MG63 (cell line): ENCODE data around the gene PRKN. TPM values are rescaled to one million over a fixed set of nuclear protein-coding genes. Genes with fewer than 3 reads are reported as not detected.
"Not testable (repeated sequence)": the region's sequence is repeated elsewhere in the genome, so short reads cannot be mapped to it uniquely, and the experiment has no call there.

Experiments used
- DNase-seq: peaks from one replicate; pipeline ENCODE4 v3.0.0-alpha.2; 2020
- H3K27me3 ChIP-seq: fragments of 250-450 bp; sonication (Bioruptor Pico); 2 replicates; pipeline ENCODE4 v1.5.1; 2020; ENCODE audit warnings: mild to moderate bottlenecking, moderate library complexity
- H3K36me3 ChIP-seq: fragments of 250-450 bp; sonication (Bioruptor Pico); 2 replicates; pipeline ENCODE4 v1.5.1; 2020; ENCODE audit warnings: mild to moderate bottlenecking, moderate library complexity
- H3K4me3 ChIP-seq: fragments of 250-450 bp; sonication (Bioruptor Pico); 2 replicates; pipeline ENCODE4 v1.5.1; 2020; ENCODE audit warnings: mild to moderate bottlenecking, moderate library complexity
- H3K9me3 ChIP-seq: fragments of 250-450 bp; sonication (Bioruptor Pico); 2 replicates; pipeline ENCODE4 v1.5.1; 2020; ENCODE audit warnings: mild to moderate bottlenecking, moderate library complexity
- total RNA-seq: library from RNA; depleted of rRNA; stranded (reverse); fragments of >200 nt; shearing (Covaris generic); gene quantifications from 2 replicates; pipeline ENCODE4 v1.2.3, GENCODE V29; 2014; ENCODE audit warnings: low replicate concordance

Gene PRKN
- total RNA-seq, 1 experiment from 2014 or later: not detected

DNA sequence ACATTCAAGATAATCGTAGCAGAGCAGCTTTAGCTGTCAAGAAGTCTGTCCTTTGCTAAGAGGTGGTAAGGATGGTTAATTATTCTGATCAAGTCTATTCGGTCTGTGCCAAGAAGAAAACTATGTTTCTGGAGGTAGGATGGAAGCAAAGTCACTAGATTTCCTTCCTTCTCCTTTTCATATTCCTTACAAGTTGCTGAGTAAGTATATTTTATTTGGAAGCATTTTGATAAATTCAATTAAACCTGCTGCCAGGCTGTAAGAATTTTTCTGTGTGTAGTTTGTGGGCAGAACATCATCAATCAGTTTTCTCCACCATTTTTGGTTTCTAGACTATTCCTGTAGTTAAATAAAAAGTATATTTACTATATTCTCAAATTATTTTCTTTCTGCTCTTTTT is 311.3 kb downstream of the PRKN start:
- H3K9me3 ChIP-seq: no peaks in the 10 kb centered on the region
- H3K4me3 ChIP-seq: no peak overlapping the region
- DNase-seq: no peak
- H3K27me3 ChIP-seq: no peaks in the 10 kb centered on the region; the same call in 1 of the 2 replicates
- H3K36me3 ChIP-seq: no peaks in the 10 kb centered on the region

DNA sequence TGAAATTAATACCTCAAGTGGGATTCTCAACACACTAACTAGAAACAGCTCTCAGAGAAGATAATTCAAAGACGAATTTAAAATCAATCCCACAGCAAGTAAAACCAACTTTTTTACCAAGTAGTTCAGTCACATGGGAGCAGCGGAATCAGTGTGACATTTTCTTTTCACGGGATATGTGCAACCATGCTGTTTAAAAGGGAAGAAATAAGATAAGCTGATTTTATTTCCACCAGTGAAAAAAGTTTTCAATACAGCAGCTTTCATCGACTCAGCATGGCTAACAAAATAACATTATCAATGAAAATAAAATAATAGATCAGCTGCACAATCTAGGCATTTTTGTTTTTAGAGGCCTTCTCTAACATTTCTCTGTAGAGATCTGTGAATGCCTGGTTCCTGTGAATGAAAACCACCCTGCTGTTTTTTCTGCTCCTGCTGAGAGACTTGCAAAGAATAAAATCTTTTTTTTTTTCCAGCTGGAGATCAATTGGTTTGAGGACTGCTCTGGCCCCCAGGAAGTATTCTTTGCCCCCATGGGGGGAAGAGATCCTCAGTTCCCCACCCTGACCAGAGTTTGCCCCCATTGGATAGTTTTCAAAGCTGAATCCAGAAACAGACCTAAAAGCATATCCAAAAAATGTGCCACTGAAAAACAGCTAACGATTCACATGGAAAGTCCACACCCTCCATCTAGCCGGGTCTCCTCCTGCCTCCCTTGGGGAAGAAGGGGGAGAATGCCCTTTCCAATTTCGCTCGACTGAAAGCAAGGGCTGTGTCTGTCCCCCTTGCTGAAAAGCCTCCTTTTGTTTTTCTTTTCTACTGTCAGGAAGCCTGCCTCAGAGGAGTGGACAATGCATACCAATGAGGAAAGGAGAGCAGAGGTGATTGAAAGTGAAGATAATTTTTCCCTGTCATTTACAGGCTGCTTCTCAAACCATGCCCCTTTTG is 317.6 kb downstream of the PRKN start:
- Histone ChIP-seq H3K4me3 (no peak overlapping the region), H3K27me3 (no peaks in the 10 kb centered on the region; the same call in 1 of the 2 replicates), H3K9me3 (no peaks in the 10 kb centered on the region), H3K36me3 (no peaks in the 10 kb centered on the region)
- DNase-seq: no peak

DNA sequence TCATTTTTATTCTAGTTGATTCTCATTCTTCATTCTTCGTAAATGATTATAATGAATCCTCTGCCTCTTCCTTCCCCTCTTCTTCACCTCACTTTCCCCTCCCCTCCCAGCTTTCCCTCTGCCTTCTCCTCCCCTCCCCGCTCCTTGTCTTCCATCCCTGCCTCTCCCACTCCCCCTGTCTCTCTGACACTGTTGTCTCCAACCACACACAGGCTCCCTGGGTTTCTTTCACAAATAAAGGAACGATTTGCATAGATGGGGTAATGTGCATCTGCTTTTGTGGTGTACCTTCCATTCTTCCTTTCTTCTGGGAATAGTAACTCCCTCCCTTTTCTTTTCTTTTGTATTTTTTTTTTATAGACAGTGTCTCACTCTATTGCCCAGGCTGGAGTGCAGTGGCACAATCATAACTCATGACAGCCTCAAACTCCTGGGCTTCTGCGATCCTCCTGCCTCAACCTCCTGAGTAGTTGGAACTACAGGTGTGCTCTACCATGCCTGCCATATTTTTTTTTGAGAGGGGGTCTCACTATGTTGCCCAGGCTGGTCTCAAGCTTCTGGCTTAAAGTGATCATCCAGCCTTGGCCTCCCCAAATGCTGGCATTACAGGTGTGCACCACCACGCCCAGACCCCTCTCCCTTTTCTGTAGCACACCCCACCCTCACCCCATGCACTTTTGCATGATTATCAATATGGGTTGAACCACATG is 318.6 kb downstream of the PRKN start:
- Histone ChIP-seq H3K9me3 (no peaks in the 10 kb centered on the region), H3K27me3 (no peaks in the 10 kb centered on the region; the same call in 1 of the 2 replicates), H3K36me3 (no peaks in the 10 kb centered on the region), H3K4me3 (no peak overlapping the region)
- no peak for DNase-seq

DNA sequence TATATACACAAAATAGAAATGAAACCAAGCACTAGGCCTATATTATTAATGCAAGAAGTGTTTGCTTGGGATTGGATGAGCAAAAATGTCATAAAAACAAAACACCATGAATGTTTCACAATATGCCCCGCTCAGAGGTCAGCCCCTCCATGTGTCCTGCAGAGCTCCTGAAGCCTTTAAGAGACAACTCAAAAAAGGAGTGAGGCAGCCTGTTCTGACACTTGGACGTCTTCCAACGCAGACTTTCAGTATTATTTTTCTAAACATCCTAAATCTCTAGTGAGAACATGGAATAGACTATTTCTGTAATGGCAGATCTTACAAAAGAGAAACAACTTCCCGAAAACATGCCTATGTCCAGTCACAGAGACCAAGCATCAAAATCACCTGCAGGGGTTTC is 322.6 kb downstream of the PRKN start:
- H3K9me3 ChIP-seq: no peaks in the 10 kb centered on the region
- H3K27me3 ChIP-seq: no peaks in the 10 kb centered on the region
- H3K36me3 ChIP-seq: no peaks in the 10 kb centered on the region
- no peak for DNase-seq
- no peak overlapping the region for H3K4me3 ChIP-seq

DNA sequence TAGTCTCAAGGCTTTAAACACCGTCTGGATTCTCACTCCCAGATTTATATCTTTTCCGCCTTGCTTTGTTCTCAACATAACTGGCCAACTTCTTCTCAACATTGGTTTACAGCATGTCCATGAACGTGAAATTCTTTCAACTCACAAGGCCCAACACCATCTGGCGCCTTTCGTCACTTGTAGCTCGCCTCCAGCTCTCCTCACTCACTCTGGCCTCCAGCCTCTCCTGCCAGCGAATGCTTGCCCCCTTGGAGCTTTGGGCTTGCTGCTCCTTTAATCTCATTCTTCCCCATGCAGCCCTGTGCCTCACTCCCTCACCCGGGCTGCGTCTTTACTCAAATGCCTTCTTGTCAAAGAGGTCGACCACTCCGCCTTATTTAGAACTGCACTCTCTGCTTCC is 324.5 kb downstream of the PRKN start:
- no peaks in the 10 kb centered on the region for H3K27me3 ChIP-seq
- no peak for DNase-seq
- no peaks in the 10 kb centered on the region for H3K9me3 ChIP-seq
- no peaks in the 10 kb centered on the region for H3K36me3 ChIP-seq
- H3K4me3 ChIP-seq: no peak overlapping the region

DNA sequence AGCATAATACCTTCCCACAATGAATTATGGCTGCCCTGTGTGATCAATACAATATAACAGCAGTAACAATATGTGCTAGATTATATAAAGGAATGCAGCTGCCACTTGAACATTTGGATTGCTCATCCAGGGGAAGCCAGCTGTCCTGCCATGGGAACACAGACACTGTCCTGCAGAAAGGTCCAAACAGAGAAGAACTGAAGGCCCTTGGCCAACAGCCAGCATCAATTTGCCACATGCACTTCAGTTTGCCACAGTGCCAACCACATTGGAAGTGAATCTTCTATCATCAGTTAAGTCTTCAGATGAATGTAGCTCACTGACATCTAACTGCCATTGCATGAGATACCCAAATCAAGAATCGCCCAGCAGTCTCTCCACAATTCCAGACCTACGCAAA is 332.4 kb downstream of the PRKN start:
- no peaks in the 10 kb centered on the region for H3K36me3 ChIP-seq
- H3K4me3 ChIP-seq: no peak overlapping the region
- H3K9me3 ChIP-seq: no peaks in the 10 kb centered on the region
- no peaks in the 10 kb centered on the region for H3K27me3 ChIP-seq
- DNase-seq: no peak

DNA sequence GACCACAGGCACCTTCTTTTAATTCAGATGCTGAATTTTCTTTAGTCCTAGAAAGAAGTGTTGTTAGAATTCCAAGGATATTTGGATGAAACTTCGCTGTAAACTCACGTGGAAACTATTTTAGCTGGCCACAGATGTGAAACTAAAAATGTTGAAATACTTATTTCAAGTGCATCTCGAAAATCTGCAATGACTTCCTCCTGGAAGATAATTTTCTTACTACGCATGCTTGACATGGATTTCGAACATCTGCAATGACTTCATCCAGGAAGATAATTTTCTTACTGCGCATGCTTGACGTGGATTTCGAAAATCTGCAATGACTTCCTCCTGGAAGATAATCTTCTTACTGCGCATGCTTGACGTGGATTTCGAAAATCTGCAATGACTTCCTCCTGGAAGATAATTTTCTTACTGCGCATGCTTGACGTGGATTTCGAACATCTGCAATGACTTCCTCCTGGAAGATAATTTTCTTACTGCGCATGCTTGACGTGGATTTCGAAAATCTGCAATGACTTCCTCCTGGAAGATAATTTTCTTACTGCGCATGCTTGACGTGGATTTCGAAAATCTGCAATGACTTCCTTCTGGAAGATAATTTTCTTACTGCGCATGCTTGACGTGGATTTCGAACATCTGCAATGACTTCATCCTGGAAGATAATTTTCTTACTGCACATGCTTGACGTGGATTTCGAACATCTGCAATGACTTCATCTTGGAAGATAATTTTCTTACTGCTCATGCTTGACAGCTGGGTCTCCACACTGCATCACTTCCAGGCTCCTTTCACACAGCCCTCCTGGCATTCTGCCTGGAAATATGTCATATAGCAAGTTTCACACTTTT is 336.4 kb downstream of the PRKN start:
- not testable (repeated sequence) for H3K36me3 ChIP-seq, H3K27me3 ChIP-seq, H3K9me3 ChIP-seq, H3K4me3 ChIP-seq
- peak; percentile 17 for DNase-seq

DNA sequence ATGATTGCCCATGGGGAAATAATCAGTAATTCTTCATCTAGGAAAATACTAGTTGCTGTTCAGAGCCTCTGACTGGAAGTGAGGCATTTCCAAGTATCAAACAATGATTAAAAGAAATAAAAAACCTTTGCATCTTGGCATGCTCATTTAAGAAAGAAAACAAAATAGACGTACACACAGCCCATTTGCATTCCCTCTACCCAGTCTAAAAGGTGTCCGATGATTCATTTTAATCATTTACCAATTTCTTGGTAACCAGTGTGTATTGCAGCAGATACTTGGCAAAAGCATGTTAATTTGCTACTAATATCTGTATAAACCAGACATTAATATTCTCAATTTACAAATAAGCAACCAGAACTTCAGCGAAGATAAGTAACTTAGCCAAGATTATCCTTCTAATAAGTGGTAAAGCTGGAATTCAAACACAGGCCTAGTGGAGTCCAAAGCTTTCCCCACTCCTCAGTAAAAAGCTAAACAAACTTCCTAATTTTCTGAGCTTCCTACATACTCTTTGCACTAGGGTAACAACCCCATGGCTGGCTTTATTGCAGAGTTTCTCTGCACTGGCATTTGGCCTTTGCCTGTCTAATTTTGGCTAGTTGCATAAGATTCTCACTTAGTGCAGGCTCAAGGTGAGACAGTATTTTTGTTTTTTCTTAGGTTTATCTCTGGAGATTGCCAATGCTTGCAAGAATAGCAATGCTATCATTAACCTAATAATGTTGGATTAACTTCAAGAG is 338.1 kb downstream of the PRKN start:
- DNase-seq: no peak
- Histone ChIP-seq H3K27me3 (no peaks in the 10 kb centered on the region), H3K9me3 (no peaks in the 10 kb centered on the region), H3K4me3 (no peak overlapping the region), H3K36me3 (no peaks in the 10 kb centered on the region)

DNA sequence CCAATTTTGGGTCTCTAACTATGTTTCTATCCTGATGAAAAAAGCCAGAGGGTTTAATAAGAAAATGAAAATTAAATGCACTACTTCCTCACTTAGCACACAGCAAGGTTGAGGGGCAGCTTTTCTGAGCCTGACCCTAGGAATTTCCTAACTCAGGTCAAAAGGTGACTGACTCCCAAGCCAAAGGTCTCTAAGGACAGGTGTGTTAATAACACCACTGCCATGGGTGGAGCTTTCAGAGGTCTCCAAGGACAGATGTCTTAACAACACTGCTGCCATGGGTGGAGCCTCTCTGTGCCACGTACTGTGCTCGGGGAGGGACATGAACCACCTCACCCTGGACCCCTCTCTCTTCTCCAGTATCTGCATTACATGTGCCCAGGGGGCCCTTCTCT is 339.2 kb downstream of the PRKN start:
- no peaks in the 10 kb centered on the region for H3K36me3 ChIP-seq
- DNase-seq: no peak
- no peak overlapping the region for H3K4me3 ChIP-seq
- no peaks in the 10 kb centered on the region for H3K9me3 ChIP-seq
- H3K27me3 ChIP-seq: no peaks in the 10 kb centered on the region

DNA sequence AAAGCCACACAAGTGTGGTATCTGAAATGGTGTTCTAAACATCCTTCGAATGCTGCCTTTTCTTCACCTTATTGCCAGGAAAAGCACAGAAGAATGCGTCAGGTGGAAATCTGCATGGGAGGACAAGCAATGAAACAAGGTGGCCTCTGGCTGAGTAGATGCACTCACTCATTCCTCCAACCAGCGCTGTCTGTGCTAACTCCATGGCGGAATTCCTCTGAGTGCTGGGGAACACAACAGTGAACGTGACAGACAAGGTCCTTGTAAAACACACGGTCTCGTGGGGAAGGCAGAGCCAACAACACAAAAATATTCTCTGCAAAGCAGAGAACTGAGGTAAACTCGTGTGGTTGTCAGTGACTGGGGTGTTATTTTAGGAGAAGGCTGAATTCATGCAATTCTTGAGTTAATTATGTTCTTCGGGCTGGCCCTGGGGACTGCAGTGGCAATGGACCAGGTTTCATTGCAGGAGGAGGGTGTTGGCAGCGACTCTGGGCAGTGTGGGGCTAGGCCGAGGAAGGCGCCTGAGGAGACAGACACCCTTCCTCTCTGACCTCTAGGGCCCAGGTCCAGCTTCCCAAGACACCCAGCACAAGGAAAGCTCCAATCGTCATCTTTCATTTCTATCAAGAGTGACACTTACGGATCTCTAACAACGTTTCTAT is 339.7 kb downstream of the PRKN start:
- H3K4me3 ChIP-seq: no peak overlapping the region
- no peaks in the 10 kb centered on the region for H3K9me3 ChIP-seq
- no peaks in the 10 kb centered on the region for H3K27me3 ChIP-seq
- no peak for DNase-seq
- H3K36me3 ChIP-seq: no peaks in the 10 kb centered on the region

DNA sequence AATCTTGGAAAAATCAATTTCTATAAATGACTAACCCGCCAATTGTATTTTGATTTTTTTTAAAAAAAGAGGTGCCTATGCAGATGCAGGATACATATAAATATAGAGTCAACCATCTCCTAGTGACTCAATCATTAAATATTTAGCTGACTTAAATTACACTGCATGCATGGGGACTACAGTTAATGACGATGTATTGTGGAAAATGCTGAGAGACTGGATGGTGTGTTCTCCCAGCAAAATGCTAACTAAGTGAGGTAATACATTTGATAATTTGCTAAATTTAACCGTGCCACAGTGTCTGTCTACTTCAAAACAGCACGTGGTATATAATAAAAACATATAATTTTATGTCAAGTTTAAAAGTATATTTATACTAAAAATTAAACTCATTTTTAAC is 341.6 kb downstream of the PRKN start:
- H3K27me3 ChIP-seq: no peaks in the 10 kb centered on the region
- no peaks in the 10 kb centered on the region for H3K9me3 ChIP-seq
- no peaks in the 10 kb centered on the region for H3K36me3 ChIP-seq
- no peak for DNase-seq
- no peak overlapping the region for H3K4me3 ChIP-seq

DNA sequence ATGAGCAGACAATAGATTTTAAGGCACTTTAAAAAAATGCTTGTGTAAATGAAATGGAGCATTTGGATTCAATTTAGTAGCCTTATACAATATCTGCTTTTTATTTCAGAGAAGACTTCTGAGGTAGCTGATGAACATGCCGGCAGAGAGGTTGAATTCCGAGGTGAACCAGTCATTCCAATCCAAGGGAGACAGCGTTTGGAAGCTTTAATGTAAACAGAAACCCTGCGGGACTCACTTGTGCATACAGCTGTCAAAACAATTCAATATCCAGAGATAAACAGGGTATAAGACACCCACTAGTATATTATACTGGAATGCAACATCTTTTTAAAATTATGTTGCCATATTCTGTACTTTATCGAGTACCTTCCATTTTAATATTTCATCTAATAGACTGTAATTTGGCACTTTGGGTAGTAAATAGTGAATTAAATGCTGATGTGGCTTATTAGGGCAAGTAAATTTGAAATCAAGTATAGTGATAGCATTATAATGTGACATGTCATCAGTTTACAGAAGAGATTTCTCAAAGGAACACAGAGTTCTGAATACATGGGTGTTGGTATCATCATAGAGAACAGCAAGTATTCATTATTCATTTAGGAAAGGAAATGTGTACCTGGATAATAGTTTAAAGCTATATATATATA is 347.7 kb downstream of the PRKN start:
- no peaks in the 10 kb centered on the region for H3K27me3 ChIP-seq
- no peaks in the 10 kb centered on the region for H3K9me3 ChIP-seq
- H3K4me3 ChIP-seq: no peak overlapping the region
- H3K36me3 ChIP-seq: no peaks in the 10 kb centered on the region
- DNase-seq: peak; percentile 53

DNA sequence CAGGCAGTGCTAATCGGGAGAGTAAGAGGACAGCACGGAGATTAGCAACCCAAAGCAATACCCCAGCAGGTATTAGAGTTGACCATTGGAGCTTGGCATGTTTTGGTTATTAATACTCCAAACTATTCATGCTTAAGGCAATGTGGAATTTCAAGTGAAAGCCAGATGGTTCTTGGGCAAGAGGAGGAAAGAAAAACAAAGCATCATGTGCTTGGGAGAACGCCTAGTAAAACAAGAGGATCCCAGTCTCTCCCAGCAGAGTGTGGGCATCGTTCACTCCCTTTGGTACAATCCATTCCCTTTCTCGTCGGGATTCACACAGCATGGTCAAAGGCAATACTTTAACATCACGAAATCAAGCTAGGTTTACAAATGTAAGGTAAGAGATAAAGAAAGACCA is 349.8 kb downstream of the PRKN start:
- Histone ChIP-seq H3K9me3 (no peaks in the 10 kb centered on the region), H3K27me3 (no peaks in the 10 kb centered on the region), H3K36me3 (no peaks in the 10 kb centered on the region), H3K4me3 (no peak overlapping the region)
- peak; percentile 3 for DNase-seq

DNA sequence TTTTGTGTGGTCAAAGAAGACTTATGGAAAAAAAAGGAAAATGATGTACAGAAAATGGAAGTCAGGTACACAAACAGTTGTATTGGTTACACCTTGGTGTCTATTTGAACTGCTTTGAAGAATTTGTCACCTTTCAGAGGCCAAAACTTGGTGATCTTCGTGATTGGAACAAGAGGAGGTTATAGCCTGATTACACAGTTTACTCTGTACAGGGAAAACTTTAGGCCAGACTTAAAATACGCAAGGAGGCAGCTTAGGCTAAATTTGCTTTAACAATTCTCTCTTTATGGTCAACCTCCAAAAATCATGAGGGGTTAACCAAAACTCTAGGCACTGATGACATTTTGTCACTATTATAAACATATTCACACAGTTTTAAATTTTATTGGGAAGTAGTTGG is 353.7 kb downstream of the PRKN start:
- DNase-seq: no peak
- no peaks in the 10 kb centered on the region for H3K27me3 ChIP-seq
- H3K4me3 ChIP-seq: no peak overlapping the region
- no peaks in the 10 kb centered on the region for H3K36me3 ChIP-seq
- no peaks in the 10 kb centered on the region for H3K9me3 ChIP-seq

DNA sequence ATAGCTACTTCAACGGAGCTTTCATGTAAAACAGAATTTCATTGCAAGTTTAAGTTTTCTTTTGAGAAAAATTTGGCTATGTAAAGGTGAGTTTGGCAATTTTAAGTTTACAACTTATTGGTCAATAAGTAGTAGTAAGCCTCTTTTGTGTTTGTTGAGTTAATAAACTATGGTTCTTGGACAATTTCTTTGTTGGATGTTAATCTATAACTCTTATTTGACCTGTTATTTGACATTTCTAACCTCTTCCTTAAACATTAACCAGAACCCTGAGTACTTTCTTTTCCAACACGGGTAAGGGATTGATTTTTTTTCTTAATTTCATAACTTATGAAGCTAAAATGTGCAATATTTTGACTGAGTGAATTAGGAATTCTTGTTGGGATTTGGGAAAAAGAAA is 354.4 kb downstream of the PRKN start:
- Histone ChIP-seq H3K27me3 (no peaks in the 10 kb centered on the region), H3K4me3 (no peak overlapping the region), H3K36me3 (no peaks in the 10 kb centered on the region), H3K9me3 (no peaks in the 10 kb centered on the region)
- no peak for DNase-seq
